ENCODE data around the gene GH1.

GH1 gene

GRCh38 chr17:63949576-63950250 is 31.1 kb upstream of the GH1 start:
- no peaks in the 10 kb centered on the region for H3K27me3 ChIP-seq (ENCODE audit: insufficient read depth, low read length, poor library complexity, severe bottlenecking)
- H3K4me3 ChIP-seq (ENCODE audit: low read length, poor library complexity, severe bottlenecking): no peak overlapping the region
- TF ChIP-seq EZH2phosphoT487 (IDR thresholded peaks at IDR 0.05; ENCODE audit: borderline replicate concordance): no peak
- TF ChIP-seq CTCF (conservative IDR thresholded peaks at IDR 0.05; ENCODE audit: low read length): no peak
- H3F3A ChIP-seq (ENCODE audit: low read depth): peaks cover 6% of the 10 kb centered on the region; the same call in 1 of the 2 replicates
- no peaks in the 10 kb centered on the region for H4K20me1 ChIP-seq (ENCODE audit: insufficient read depth, low read length, poor library complexity, severe bottlenecking)
- H3K9me3 ChIP-seq (ENCODE audit: insufficient read depth, low read depth, low read length): no peaks in the 10 kb centered on the region
- no peaks in the 10 kb centered on the region for H3K36me3 ChIP-seq (ENCODE audit: insufficient read depth, low read length)
- no peak overlapping the region for H3K4me2 ChIP-seq (ENCODE audit: low read depth, low read length, poor library complexity, severe bottlenecking)
- no peak overlapping the region for H2AFZ ChIP-seq (ENCODE audit: low read length)
- peaks cover 6% of the 10 kb centered on the region; the same call in 1 of the 2 replicates for H3K79me2 ChIP-seq (ENCODE audit: insufficient read depth, low read length)
- peak overlapping the region; percentile 57 for H3K9ac ChIP-seq (ENCODE audit: low read depth, low read length, poor library complexity, severe bottlenecking)
- no peaks in the 10 kb centered on the region for H3K9me2 ChIP-seq (replicated peaks; ENCODE audit: low read depth, low read length)
- H3K4me1 ChIP-seq (ENCODE audit: insufficient read depth, low read length, poor library complexity, severe bottlenecking): peaks cover 94% of the 10 kb centered on the region

DNA sequence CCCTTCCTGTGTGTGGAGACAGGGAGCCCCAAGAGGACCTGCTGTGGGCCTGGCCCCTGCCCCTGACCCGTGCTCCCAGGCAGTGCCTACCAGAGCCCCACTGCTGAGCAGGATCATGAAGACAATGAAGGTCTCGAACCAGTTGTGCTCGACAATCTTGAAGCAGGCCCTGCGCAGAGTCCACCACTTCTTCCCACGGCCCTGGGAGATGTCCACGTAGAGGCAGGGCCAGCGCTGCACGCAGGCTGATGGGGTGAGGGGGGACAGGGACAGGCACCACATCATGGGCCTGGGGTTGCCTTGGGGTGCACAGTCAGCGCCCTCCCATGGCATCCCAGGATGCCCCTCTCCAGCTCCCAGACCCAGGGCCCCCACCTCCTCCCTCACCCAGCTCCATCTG is 29.9 kb upstream of the GH1 start:
- Histone ChIP-seq H4K20me1 (ENCODE audit: insufficient read depth, low read length, poor library complexity, severe bottlenecking) (no peaks in the 10 kb centered on the region), H3K9me2 (replicated peaks; ENCODE audit: low read depth, low read length) (no peaks in the 10 kb centered on the region), H3F3A (ENCODE audit: low read depth) (0 out of 2 replicates have a peak, but pooled peaks cover under 1% of the 10 kb centered on the region), H3K4me1 (ENCODE audit: insufficient read depth, low read length, poor library complexity, severe bottlenecking) (peaks cover 82% of the 10 kb centered on the region), H3K9me3 (ENCODE audit: insufficient read depth, low read depth, low read length) (no peaks in the 10 kb centered on the region), H2AFZ (ENCODE audit: low read length) (no peak overlapping the region), H3K9ac (ENCODE audit: low read depth, low read length, poor library complexity, severe bottlenecking) (peak overlapping the region; percentile 84), H3K79me2 (ENCODE audit: insufficient read depth, low read length) (peaks cover 6% of the 10 kb centered on the region; the same call in 1 of the 2 replicates), H3K4me2 (ENCODE audit: low read depth, low read length, poor library complexity, severe bottlenecking) (peak overlapping the region; percentile 95), H3K27me3 (ENCODE audit: insufficient read depth, low read length, poor library complexity, severe bottlenecking) (no peaks in the 10 kb centered on the region), H3K4me3 (ENCODE audit: low read length, poor library complexity, severe bottlenecking) (no peak overlapping the region), H3K36me3 (ENCODE audit: insufficient read depth, low read length) (no peaks in the 10 kb centered on the region)
- TF ChIP-seq EZH2phosphoT487 (IDR thresholded peaks at IDR 0.05; ENCODE audit: borderline replicate concordance) (no peak), CTCF (conservative IDR thresholded peaks at IDR 0.05; ENCODE audit: low read length) (no peak)

DNA sequence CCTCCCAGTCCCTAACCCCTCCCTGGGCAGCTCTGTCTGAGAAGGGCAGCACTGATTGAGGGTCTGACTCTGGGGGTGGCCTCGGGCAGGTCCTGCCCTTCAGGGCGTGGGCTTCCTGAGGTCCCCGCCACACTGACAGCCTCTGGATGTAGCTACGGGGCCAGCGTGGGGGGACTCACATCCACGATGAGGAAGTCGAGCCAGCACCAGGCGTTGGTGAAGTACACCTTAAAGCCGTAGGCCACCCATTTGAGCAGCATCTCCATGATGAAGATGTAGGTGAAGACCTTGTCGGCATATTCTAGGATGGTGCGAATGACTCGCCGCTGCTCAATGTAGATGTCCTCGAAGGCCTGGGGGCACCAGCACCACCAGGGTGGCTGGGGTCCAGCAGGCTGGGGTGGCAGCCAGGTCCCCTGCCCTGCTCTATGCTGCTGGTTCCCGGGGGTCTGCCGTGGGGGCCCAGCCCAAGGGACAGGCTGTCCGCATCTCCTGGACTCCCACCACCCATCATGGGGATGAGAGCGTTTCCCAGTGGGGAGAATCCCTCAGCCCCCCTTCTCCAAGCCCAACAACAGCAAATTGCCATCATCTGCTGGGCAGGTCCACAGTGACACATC is 29.2 kb upstream of the GH1 start:
- peaks cover 6% of the 10 kb centered on the region; the same call in 1 of the 2 replicates for H3K79me2 ChIP-seq (ENCODE audit: insufficient read depth, low read length)
- no peaks in the 10 kb centered on the region for H4K20me1 ChIP-seq (ENCODE audit: insufficient read depth, low read length, poor library complexity, severe bottlenecking)
- H3K4me2 ChIP-seq (ENCODE audit: low read depth, low read length, poor library complexity, severe bottlenecking): peak overlapping the region; percentile 95
- H3K9me2 ChIP-seq (replicated peaks; ENCODE audit: low read depth, low read length): no peaks in the 10 kb centered on the region
- no peaks in the 10 kb centered on the region for H3F3A ChIP-seq (ENCODE audit: low read depth)
- H3K9ac ChIP-seq (ENCODE audit: low read depth, low read length, poor library complexity, severe bottlenecking): peak overlapping the region; percentile 84
- peaks cover 76% of the 10 kb centered on the region for H3K4me1 ChIP-seq (ENCODE audit: insufficient read depth, low read length, poor library complexity, severe bottlenecking)
- no peaks in the 10 kb centered on the region for H3K36me3 ChIP-seq (ENCODE audit: insufficient read depth, low read length)
- peak overlapping the region; percentile 71 for H3K4me3 ChIP-seq (ENCODE audit: low read length, poor library complexity, severe bottlenecking)
- no peak overlapping the region for H2AFZ ChIP-seq (ENCODE audit: low read length)
- no peaks in the 10 kb centered on the region for H3K9me3 ChIP-seq (ENCODE audit: insufficient read depth, low read depth, low read length)
- H3K27me3 ChIP-seq (ENCODE audit: insufficient read depth, low read length, poor library complexity, severe bottlenecking): no peaks in the 10 kb centered on the region
- TF ChIP-seq CTCF (conservative IDR thresholded peaks at IDR 0.05; ENCODE audit: low read length): no peak
